Activated naive CD8-positive, alpha-beta T cell treated with anti-CD3 and anti-CD28 coated beads, Interleukin-2, amount 50 U/mL, for 16 hours (primary cell): ENCODE data around the gene ZNF343.
"Not testable (repeated sequence)": the region's sequence is repeated elsewhere in the genome, so short reads cannot be mapped to it uniquely, and the experiment has no call there.

ENCODE experiments used
- DNase-seq: peaks from one replicate; pipeline ENCODE4 v3.0.0-alpha.2; 2020; ENCODE audit warnings: low read depth, low spot score

The ZNF343 gene

DNA sequence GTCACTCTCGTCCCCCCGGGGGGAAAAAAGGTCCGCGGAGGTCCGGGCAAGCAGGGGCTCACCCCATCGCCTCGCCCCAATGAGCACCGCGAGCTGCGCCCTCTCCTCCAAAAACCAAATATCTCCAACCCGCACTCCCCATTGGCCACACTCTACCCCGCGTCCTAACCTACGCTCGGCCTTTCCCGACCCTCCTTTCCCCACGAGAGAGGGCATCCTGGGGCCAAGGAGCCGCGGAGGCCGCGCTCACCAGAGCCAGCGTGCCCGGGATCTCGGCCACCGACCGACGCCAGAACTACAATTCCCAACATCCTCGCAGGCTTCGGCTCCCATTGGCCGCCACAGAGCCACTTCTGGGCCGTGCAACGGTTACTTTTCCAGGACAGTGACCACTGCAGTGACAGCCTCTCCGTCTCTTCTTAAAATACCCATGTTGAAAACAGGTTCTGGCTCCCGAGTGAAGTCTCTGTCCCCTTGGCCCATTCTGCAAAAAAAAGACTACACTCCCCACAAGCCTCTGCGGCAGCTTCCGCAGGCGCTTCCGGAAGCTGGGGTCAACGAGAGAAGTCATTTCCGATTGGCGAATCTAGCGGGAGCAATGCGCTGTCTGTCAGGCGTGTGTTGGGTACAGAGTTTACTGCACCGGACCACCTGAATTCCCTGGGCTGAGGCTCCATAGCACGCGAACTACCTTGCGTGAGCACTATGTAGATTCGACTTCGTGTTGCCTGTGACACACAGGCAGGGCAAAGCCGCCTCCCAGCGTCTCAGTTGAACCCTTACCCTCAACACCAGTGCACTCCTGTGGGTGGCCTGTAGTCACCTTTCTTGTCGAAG is at the start of gene ZNF343:
TSS of gene ZNF343 (minus strand) at position 285 of the 837 bp plus-strand sequence. CDS start 15,020 bp downstream, outside the sequence.
- peak; percentile 51 for DNase-seq

DNA sequence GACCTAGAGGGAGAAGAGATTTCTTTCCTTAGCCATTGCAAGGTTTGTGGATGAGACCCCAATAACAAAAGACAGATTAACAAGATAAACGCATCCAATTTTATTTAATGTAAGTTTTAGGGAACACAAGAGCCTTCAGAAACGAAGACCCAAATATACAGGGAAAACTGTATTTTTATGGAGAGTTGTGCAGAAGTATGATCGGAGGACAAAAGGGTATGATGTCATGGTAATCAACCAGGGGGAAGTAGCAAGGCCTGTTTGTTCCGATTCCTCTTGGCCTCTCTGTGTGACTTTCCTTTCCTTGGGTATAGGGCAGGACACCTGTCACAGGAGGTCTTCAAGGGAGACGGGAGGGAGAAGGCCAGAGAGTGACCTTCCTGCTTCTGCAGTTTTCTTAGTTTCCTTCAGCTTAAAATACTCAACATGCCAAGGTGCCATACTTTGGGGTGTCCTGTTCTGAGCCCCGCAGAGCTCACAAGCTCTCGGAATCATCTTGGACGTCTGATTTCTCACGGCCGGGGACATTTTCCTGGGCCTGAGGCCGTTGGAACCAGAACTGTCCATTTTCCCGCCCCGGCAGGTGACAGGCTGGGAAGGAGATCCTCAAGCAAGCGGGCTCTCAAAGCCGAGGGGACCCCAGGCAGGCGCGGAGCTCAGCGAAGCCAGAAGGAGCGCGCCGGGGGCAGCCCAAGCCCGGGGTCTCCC is 49.3 kb upstream of the ZNF343 start:
- no peak for DNase-seq

DNA sequence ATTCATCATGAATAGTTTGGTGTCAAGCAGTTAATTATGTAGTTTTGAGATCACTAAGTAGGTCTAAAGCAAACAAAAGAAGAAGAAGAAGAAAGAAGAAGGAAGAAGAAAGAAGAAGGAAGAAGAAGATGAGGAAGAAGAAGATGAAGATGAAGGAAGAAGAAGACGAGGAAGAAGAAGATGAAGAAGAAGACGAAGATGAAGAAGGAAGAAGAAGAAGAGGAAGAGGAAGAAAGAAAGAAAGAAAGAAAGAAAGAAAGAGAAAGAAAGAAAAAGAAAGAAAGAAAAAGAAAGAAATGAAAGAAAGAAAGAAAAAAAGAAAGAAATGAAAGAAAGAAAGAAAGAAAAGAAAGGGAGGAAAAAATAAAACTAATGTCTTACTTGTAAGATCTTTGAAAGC is 36.9 kb upstream of the ZNF343 start:
- DNase-seq: no peak

DNA sequence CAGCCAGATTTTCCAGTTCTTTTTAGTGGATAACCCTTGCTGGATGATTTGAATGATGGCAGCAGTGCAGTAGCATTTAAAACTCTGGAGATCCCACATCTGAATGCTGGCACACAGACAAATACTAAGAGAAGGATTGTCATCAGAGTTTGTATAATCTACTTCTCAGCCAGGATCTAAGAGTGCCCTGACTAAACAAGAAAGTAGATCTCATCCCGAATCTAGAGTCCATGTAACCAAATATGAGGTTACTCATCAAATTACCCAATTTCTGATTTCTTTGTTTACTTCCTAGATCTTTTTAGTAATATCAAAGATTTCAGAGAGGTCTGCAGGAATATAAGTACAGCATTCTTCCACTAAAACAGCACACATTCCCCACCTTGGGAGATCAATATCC is 35.5 kb upstream of the ZNF343 start:
- no peak for DNase-seq

DNA sequence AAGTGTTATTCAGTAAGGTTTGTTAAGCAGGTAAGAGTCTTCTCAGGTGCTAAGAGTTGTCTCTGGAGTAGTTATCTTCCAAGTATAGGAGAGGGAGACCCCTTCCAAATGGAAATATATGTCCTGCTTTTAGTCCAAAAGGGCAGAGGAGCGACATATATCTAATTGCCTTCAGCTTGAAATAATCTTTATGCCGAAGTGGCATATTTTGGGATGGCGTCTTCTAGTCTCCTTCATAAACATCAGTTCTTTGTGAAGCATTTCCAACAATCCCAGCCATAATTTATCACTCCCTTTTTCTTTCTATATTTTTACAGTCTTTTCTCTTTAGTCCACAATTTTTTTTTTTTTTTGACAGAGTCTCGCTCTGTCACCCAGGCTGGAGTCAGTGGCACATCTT is 33.6 kb upstream of the ZNF343 start:
- DNase-seq: no peak

DNA sequence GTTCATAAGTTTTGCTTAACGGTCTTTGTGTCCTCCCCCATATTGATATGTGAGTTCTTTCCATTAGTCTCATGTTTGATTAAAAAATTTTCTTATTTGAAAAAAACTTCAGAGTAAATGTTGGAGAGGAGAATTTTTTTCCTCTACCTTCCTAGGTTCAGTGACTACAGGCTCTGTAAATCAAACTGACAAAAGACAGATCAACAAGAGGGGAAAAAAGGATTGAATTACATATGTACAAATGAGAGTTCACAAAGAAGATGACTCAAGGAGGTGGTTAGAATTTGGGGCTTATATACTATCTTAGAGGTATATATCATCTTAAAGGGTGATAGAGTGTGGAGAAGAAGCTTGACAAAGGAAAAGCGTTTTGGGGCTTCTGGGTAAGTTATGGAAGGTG is 33.2 kb upstream of the ZNF343 start:
- no peak for DNase-seq

DNA sequence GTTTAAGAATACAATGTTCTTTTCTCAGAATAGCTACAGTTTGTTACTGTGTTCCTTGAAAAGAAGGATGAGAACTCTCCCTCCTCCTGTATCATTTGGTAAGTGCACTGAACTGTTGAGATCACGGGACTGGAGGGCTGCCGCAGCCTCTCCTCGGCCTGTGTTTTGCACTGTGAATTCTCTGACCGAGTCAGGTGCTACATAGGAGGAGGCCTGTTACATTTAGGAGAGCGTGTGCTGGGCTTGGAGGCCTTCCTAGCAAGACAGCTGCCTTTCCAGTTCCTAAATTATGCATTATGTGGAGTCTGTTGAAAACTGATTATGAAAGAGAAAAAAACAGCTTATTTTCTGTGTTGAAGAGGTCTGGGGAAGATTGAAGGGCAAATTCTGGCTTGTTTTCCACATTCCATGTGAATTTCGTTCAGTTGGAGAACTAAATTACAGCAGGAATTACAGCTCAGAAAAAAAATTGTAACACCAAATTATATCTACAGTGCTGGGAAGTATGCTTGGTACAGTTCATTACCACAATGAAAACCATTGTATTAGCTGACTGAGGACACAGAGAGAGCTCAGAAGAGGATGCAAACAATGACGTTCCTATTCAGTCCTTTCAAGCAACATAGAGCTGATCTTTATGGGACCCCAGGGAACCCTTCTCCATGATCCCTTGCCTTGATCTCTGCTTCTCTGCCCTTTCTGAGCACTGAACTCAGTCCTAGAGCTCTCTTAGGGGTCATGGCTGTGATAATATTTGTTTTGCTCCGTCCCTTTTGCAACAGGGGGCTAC is 30.4 kb upstream of the ZNF343 start:
- no peak for DNase-seq

DNA sequence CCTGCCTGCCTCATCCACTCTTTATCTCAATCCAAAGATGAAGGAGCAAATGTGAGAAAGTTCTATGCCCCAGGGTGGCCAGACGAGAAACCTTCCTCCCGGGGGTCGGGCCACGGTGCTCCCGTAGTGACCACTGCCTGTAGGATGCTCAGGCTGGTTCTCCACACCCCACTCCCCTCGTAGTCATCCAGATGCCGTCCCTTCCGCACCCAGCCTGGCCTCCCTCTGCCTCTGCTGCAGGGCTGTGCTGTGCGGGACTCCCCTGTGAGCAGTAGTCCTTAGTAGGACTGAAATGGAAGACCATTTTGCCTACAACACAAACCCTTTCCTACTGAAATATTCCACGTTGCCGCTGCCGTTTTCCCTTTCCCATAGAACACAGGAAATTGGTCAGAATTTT is 29.6 kb upstream of the ZNF343 start:
- no peak for DNase-seq

DNA sequence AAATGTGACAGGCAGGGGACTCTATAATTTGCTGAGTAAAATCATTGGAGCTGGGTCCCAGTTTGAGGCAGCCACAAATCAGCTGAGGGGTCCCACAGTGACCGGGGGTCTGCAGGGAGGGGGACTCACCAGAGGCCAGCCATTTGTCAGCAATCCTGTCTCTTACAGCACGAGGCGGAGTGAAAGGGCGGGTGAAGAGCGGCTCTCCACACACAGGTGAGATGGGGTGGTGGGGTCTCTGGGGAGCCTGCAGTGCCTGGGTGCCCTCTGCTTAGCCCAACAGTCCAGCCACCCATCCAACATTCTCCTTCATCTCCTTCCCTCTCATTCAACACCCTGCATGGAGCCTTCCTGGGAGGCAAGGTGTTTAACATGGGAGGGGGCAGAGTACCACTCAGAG is 28.4 kb upstream of the ZNF343 start:
- no peak for DNase-seq

DNA sequence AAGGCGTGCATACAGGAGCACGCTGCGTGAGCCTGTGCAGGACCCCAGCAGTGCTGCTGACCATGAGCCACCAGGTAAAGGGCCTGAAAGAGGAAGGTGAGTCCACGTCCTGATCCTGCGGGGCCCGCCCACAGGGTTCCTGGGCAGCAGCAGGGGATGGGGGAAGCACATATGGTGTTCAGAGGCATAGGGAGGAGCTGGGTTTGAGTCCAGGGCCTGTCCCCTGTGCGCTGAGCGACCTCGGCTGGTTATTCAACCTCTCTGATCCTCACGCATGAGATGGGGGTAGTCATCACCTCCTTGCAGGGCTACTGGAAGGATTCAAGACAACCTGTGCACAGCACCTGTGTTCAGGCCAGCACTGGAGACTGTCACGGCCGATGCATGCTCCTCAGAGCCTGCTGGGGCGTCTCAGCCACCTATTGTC is 27.9 kb upstream of the ZNF343 start, which contains the start of gene TMC2:
TSS of gene TMC2 (plus strand) at position 14 of the 427 bp plus-strand sequence. CDS start at position 63, 49 bp downstream.
- DNase-seq: no peak

DNA sequence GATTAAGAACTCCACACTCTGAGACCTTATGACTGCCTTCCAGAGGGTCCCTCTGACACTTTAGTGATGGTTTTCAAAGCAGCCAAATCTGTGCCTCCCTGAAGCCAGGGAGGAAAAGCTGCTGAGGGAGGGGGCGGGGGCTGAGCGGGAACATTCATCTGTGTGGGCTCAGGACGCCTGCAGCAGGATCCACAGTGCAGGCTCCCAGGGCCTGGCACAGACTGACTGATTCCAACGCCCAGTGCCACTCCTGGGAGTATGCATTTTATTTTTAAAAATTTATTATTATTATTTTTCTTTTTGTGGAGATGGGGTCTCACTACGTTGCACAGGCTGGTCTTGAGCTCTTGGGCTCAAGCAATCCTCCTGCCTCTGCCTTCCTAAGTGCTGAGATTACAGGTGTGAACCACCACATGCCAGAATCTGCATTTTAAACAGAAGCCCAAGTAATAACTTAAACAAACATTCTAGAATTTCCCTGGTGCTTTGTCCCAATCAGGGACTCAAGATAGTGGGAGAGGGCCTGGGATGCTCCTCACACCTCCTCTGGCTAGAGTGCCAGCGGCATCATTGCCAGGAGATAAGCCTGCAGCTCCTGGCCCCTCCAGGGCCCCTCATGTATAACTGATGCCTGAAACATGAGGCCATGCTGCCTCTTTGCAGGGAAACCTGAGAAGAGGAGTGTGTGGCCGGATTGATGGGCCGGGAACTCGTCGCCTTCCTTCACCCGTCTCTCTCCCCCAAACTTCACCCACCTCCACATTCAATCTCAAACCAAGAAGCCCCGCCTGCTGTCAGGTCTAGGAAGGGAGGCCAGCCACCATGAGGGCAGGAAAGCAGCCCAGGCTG is 27.2 kb upstream of the ZNF343 start:
- DNase-seq: no peak

DNA sequence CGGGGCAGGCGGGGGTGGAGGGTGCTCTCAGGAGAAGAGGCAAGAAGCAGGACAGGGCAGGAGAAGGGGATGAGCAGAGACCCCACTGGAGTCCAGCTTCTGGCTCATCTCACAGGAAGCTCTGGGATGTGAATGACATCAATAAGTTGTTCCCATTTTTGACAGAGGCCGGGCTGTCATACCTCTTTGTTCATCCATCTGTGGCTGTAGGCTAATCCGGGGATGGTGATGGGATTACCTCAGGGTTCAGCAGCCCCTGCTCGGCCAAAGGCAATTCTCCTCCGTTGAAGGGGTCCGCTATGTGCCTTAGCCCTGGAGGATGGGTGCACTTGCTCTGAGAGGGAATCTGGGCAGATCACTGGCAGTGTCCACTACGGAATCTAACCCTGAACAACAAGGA is 24.4 kb upstream of the ZNF343 start:
- DNase-seq: no peak

DNA sequence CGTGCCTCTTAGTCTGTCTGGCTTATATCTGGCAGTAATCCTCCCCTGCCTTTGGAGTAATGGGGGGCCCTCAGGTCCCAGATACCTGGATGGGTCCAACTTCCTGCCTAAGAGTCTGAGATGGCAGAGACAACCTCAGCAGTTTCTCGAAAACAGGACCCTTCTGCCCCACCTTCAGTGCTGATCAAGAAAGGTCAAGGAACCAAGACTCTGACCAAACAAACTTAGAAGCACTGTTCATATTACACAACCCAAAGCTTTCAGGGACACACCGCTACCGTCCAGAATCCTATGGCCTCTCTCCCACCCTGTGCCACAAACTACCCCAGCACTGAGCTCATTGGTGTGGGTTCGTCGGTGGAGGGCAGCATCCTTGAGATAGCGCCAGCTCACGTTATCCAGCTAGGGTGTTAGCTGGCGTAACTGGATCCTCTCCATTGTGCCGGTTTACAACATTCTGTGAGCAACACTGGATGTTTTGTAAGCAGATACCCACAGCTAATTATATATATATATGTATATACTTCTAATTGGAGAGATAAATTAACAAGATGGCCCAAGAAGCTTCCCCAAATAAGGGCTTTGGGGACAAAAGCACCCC is 20.1 kb upstream of the ZNF343 start:
- no peak for DNase-seq

DNA sequence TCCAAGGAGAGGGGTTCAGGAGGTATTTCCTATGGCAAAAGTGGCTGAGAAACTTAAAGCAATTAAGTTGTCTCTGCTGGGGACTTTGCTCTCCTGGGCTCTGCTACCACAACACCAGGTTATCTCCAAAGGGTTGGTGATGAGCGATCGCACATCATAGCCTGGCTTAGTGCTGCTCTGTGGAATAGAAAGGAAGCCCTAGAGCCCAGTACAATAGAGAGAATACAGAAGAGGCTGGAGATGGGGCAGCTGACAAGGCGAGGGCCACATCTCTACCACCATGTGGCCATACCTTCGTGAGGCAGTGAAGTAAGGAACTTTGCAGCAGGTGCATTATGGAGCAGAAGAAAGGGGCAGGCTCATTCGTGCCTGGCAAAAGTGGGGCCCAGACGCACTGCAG is 19.0 kb upstream of the ZNF343 start:
- DNase-seq: no peak

DNA sequence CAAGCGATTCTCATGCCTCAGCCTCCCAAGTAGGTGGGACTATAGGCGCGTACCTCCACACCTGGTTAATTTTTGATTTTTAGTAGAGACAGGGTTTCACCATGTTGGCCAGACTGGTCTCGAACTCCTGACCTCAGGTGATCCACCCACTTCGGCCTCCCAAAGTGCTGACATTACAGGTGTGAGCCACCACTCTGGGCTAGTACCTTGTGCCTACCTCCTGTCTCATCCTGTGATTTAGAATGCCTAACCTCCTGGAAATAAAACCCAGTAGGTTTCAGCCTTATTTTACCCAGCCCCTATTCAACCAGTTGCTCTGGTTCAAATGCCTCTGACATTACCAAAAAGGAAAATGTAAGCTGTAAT is 17.5 kb upstream of the ZNF343 start:
- DNase-seq: not testable (repeated sequence)

DNA sequence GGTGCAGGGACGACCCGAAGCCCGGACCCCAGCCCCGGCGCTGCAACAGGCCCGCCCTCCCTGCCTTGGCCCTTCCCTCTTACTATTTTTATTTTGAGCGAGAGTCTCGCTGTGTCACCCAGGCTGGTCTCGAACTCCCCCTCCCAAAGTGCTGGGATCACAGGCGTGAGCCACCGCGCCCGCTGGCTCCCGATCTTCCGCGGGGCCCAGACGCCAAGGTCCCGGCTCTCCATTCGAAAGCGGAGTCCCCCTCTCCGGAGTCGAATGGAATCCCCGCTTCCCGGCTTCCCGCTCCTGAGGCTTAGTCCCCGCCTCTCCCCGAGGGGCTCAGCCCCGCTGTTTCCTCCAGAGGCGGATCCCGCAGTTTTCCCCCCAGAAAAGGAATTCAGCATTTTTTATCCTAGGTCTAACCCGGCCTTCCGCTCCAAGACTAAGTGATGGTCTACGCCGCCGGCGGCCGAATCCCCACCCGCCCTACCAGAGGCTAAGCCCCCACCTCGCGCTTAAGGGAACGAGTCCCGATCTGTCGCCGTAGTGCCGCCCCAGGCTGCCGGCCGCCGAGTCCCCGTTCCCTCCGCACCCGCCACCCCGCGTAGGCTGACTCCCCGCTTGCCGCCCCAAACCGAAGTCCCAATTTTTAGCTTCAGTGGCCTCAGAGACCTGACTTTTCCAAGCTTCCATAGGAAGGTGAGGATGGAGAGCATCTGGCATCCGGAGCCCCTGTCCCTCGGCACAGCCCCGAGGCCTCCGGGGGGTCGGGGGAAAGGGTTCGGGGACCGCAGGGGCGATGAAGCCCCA is 16.2 kb upstream of the ZNF343 start:
- DNase-seq: no peak

DNA sequence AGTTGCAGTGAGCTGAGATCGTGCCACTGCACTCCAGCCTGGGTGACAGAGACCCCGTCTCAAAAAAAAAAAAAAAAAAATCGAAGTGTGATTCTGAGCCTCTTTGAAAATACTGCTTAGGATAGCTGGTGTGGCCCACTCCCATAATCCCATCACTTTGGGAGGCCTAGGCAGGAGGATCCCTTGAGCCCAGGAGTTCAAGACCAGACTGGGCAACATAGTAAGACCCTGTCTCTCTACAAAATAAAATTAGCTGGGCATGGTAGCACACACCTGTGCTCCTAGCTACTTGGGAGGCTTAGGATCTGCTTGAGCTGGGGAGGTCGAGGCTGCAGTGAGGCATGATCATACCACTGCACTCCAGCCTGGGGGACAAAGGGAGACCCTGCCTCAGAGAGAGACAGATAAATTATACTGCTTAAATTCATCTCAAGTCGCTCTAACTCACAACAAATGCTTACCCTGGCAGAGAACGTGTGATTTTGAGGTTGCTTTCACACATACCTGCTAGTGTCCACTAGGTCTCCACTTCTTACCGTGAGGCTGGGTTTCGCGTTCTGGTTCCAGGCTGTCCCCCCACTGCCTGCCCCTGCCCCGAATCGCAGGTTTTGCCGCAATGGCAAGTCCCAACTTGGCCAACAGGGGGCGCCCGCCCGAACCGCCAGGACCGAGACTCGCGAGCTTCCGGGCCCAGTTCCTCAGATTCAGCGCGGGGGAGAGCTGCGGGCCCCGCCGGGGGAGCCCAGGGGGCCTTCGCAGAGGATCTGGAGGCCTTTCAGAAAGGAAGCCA is 15.4 kb upstream of the ZNF343 start:
- DNase-seq: peak; percentile 86

DNA sequence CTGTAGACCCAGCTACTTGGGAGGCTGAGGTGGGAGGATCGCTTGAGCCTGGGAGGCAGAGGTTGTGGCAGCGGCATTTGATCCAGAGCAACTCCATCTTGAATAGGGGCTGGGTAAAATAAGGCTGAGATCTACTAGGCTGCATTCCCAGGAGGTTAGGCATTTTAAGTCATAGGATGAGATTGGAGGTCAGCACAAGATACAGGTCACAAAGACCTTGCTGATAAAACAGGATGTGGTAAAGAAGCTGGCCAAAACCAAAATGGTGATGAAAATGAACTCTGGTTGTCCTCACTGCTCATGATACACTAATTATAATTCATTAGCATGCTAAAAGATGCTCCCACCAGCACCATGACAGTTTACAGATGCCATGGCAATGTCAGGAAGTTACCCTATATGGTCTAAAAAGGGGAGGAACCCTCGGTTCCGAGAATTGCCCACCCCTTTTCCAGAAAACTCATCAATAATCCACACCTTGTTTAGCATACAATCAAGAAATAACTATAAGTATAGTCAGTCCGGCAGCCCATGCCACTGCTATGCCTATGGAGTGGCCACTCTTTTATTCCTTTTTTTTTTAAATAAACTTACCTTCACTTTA is 14.2 kb upstream of the ZNF343 start:
- not testable (repeated sequence) for DNase-seq
